HG02870 (cell line): Measurements from ENCODE around the gene ALDH7A1.
"Not testable (repeated sequence)": the region's sequence is repeated elsewhere in the genome, so short reads cannot be mapped to it uniquely, and the experiment has no call there.

Source experiments
- ATAC-seq: cut with Tn5 transposase; IDR thresholded peaks from one replicate; pipeline ENCODE4 v1.9.1; 2021; ENCODE audit warnings: mild to moderate bottlenecking, moderate library complexity; ENCODE audit not compliant: unreplicated experiment

ALDH7A1 gene

DNA sequence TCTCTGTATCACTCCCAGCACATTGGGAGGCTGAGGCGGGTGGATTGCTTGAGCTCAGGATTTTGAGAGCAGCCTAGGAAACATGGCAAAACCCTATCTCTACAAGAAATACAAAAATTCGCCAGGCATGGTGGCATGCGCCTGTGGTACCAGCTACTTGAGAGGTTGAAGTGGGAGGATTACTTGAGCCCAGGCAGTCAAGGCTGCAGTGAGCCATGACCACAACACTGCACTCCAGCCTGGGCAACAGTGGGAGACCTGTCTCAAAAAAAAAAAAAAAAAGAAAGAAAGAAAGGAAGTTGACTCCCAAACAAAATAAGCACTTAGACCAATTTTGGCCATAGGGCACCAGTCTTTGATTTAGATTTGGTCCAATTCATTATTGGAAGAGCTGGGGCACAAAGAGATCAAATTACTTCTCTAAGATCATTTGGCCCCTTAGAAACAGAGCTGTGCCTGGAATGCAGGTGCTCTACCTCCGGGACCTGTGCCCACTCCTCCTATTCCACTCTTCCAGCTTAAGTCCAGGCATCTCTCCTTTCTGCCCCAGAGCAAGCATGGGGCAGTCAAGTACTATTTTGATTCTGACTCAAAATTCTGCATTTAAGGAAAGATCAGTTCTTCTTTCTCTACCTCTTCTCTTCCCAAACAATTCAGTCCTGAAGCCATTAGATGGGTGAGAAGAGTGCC, 59.0 kb downstream of the ALDH7A1 start:
- no peak for ATAC-seq

DNA sequence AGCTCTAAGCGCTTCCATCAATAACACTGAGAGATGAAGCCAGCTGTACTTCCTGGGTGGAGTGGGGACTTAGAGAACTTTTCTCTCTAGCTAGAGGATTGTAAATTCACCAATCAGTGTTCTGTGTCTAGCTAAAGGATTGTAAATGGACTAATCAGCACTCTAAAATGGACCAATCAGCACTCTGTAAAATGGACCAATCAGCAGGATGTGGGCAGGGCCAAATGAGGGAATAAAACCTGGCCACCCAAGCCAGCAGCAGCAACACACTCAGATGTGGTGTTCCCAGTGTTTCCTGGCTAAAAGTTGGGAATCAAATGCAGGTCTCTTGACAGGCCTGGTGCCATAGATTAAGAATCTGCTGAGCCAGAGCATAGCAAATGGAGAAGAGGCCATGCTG, 60.5 kb downstream of the ALDH7A1 start:
- ATAC-seq, result no peak

DNA sequence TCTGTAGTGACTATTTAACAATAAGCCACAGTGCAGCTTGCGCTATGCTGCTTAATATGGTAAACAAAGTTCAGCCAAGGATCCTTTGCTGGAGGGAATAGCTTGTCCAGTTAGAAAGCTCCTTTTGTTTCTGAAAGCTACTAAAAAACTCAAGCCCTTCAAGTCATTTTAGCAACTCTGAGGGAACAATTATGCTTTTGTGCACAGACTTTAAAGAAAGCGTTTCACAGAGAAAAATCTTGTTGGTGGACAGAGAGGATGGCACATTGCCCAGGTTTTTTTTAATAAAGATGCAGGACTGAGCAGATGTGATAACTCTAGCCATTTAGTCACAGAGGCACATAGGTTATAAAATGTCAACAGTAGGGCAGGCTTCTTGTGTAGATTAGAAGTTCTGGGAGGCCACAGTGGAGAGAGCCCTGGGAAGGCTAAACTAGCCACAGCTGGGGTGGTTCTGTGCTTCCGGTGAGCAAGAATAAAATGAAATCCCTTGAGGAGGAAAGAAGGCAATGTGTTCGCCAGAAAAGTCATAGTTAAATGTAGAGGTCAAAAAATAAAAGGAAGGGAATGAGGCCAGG, 63.4 kb downstream of the ALDH7A1 start:
- ATAC-seq, result no peak

DNA sequence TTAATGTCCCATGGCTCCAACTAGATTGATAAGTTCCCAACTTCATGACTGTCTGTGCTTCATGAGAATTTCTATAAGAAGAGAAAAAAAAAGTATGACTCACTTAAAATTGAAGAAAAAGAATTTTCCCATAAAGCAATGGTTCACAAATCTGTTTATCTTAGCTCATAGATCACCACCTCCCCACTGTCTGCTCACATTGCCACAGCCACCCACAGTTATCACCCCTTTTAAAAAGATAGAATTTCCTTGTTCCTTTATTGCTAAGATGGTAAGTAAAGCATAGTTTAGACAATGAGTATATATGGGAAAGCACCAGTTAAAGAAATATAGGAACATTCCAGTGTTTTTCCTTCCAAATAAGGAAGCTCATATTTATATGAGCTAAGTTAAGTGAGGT, 67.1 kb downstream of the ALDH7A1 start:
- no peak for ATAC-seq

DNA sequence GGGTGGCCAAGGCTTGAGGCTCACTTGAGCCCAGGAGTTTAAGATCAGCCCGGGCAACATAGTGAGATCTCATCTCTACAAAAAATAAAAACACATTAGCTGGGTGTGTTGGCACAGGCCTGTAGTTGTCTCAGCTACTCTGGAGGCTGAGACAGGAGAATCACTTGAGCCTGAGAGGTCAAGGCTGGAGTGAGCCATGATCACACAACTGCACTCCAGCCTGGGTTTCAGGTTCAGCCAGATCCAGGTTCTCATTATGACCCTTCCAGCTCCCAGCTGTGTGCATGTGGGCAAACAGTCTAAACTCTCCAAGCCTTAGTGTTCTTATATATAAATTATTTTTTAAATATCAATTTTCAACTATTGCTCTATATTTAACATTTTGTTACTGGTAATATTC, 67.9 kb downstream of the ALDH7A1 start:
- ATAC-seq, result no peak

DNA sequence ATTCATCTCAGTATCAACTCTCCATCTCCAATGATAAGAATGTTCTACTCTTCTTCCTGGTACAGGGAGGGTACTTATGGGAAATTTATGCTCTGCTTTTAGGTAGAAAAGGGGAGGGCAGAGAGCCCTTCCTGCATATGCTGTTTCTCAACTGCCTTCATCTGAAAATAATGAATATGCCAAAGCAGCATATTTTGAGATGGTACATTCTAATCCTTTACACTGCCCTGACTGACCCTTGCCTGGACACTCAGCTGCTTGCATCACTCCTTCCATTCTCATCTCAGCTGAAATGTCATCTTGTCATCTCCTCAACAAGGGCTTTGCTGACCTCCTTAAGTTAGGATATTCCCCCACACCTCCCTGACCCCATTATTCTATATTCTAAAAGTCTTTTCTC, 68.5 kb downstream of the ALDH7A1 start:
- ATAC-seq, result no peak

DNA sequence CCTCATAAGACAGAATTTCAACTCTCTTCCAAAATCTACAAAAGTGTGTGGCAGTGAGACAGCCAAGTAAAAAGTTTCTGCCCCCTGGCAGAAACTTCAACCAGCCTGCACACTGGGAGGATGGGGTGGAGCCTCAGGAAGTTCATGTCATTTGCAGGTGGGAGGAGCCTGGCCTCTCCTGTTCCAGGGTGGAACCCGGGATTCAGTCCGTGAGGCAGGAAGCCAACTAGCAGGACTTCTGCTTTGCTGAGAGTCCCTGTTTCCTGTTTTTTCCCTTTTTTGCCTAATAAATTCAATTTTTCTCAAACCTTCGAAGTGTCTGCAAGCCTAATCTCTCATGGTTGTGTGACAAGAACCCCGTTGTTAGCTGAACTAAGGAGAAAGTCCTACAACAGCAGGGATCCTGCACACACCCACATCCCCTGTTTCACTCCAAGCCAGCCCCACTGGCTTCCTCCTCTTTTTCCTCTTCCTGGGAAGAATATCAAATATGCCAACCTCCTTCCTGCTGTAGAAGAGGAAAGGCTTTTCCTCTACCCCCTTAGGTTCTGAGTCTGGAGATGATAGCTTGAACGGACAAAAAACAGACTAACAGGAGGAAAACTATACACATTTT, 69.3 kb downstream of the ALDH7A1 start:
- no peak for ATAC-seq

DNA sequence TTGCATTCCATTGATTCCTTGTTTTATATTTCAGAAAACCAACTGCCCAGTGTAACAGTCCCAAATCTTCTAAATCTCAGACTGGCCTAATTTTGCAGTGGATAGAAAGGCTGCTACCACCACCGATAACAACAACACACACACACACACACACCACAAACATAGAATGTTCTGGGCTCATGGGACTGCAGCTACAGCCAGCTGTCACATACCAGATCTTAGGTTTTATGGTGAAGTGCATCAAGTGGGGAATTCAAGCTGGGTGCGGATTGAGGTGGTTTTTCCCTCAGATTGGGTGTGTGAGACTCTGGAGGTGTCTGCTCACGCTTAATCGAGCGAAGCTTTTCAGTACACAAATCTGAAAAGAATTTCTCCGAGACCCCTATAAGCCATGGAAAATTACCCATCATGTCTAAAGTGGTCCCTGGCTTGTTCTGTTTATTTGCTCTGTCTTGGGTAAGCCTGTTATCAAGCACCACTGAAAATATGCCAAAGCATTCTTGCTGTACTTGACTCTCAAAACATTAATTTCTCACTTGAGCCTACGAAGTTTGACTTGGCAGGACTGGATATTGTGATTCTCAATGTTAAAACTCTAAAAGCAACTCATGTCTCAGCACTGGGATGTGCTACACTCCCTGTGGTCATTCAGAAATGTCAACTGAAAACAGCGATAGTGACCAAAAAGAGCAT, 71.1 kb downstream of the ALDH7A1 start:
- no peak for ATAC-seq

DNA sequence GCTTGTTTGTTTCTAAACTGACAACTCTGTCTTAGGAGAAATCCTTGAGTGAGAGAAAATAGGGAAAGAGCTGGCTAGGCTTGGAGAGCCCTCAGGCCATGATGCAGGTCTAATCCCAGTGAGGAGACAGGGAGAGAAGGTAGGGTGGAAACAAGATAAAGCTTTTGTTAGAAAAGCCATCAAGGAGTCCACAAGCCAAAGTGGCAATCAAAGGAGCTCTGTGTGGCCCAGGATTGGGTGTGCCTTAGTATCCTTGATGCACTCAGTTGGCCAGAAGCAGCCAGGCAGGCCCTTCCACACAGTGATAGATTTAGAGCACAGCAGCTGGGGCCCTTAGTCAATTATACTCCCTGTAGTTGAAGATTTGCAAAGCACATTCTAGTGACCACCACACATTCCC, 73.9 kb downstream of the ALDH7A1 start:
- ATAC-seq, result no peak

DNA sequence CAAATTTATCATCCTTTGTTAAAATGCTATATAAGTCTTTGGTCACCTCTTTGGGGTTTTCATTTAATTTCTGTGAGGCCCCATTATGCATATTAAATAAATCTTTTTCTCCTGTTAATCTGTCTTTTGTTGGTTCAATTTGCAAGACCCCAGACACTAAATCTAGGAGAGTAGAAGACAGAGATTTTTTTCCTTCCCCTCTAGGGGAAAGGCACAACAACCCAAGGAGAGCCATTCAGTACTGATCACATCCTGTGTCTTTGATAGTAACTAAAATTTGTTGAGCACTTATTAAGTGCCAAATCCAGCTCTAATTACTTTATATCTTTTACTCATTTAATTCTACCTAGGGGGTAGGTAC, 74.4 kb downstream of the ALDH7A1 start:
- ATAC-seq, result no peak

DNA sequence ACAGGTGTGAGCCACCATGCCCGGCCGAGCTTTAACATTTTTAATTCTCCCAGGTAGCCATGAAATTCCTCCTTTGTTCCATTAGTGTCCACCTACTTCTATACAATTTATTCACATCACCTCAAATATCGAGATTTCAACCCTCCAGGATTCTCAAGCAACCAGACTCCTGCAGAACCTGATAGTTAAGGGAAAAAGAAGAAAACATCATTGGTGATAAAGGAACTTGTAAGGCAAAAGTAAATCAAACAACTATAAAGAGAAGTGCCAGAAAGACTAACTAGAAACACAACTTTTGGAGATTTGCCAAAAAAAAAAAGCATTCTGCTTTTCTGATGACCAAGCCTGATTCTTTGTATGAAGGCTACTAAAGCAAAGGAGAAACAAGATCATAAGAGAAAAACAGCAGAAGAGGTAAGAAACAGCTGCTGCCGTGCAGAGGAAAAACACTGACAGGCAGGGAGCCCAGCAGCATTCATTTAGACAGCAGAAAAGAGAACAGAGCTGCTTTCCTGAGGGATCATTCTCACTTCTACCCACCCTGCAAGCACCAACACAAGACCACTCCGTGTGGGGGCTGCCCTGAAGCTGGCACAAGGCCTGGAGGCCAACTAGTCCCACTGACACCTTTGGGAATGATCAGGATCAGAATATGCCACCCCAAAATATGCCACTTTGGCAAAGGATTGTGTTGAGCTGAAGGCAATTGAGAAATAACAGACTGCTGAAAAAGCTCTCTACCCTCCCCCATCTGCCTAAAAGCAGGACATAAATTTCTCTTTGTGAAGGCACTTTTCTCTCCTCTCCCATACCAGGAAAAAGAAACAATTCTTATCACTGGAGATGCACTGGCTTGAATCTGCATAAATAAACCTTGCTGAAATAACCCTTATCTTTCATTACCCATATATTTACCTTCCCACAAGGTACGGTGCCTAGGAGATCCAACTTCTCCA, 75.1 kb downstream of the ALDH7A1 start:
- ATAC-seq, result no peak

DNA sequence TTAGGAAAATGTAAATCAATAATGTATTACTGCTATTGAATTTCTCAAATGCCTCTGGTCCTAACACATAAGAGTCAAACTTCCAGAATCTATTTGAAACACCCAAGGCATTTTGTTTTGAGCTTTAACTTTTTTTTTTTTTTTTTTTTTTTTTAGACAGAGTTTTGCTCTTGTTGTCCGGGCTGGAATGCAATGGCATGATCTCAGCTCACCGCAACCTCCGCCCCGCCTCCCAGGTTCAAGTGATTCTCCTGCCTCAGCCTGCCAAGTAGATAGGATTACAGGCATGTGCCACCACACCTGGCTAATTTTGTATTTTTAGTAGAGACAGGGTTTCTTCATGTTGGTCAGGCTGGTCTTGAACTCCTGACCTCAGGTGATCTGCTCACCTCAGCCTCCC, 75.8 kb downstream of the ALDH7A1 start:
- not testable (repeated sequence) for ATAC-seq

DNA sequence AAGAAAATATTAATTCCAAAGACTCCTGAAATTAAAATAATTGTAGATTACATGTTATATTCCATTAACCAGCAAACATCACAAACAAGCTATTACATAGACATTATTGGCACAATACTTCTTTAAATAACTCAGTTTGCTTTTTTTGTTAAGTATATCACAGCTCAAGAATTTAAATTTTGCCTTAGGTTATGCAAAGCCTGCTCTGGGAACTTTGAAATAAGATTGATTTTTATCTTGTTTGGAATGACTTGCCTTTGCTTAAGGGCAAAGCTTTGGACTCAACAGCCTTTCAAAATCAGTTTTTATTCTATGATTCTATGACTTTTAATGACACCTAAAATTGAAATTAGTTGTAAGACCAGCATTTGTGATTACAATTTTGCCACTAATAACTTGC, 78.2 kb downstream of the ALDH7A1 start:
- ATAC-seq, result no peak

DNA sequence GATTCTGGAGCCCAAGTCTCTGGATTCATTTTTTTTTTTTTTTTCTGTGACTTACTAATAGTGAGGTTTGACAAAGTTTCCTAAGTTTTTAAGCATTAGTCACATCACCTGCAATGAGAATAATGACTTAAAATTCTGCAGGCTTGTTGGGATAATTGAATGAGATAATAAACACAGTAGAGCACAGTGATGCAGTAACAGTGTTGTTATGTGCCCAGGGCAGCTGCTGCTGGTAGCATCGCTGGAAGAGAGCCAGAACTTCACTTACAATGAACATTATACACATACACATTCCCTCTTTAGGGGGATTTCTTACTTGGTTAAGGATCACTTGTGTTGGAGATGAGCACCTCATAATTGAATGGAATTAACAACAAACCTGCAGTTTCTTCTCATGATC, 78.9 kb downstream of the ALDH7A1 start:
- ATAC-seq, result no peak

DNA sequence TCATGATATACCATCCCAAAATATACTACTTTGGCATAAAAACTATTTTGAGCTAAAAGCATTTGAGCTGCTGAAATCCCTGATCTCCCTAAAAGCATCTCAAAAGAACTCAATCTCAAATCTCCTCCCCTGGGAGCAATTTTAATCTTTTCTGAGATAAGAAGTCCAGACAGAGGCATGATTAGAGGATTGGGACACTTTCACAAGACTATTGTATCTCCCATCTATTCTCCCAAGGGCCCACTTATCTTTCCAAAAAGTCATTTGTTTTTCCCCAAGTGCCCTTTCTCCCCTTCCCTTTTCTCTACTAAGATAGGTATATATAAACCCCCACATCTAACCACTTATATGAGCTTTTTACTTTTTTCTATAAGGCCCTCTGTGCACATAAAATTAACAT, 79.7 kb downstream of the ALDH7A1 start:
- ATAC-seq, result no peak

DNA sequence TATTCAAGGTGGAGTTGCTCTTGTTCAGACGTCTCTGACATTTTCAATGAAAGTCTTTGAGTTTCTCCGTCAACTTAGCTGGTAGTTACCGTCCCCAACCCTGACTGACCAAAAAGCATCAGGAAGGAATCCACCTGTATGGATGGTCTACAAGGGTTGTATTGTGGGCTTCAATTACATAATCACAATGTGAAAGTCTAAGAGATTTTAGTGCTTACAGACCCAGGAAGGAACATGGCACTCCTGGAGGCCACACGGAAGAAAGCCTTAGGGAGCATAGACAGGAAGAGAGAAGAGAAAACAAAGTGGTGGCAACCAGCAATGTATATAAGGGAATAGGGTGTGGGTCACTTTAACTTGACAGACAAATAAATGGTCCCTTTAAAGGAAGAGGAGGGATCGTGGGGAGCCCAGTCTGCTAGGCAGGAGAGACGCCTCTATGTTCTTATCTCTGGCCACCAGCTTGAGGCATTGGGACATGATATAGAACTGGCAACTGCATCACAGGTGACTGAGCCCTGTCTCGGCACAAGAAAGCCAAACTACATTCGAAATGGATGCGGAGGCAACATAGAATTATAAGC, 80.4 kb downstream of the ALDH7A1 start:
- no peak for ATAC-seq

DNA sequence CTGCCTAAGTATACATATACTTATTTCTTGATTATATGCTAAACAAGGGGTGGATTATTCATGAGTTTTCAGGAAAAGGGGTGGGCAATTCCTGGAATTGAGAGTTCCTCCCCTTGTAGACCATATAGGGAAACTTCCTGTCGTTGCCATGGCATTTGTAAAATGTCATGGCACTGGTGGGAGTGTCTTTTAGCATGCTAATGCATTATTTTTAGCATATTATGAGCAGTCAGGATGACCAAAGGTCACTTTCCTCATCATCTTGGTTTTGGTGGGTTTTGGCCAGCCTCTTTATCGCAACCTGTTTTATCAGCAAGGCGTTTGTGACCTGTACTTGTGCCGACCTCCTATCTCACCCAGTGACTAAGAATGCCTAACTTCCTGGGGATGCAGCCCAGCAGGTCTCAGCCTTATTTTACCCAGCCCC, 80.9 kb downstream of the ALDH7A1 start:
- ATAC-seq, result no peak

DNA sequence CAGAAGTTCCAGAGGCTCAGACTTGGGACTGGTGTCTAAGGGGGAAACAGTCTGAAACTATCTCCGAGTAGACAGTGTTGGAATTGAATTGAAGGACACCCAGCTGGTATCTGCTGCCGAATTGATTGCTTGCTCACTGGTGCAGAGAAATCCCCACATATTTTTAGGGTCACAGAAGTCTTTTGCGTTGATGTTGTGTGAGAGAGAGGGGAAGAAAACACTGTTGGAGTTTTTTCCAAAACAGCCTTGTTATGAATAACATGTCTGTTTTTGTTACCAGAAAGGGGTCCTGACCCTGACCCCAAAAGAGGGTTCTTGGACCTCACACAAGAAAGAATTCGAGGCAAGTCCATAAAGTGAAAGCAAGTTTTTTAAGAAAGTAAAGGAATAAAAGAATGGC, 81.3 kb downstream of the ALDH7A1 start:
- no peak for ATAC-seq

DNA sequence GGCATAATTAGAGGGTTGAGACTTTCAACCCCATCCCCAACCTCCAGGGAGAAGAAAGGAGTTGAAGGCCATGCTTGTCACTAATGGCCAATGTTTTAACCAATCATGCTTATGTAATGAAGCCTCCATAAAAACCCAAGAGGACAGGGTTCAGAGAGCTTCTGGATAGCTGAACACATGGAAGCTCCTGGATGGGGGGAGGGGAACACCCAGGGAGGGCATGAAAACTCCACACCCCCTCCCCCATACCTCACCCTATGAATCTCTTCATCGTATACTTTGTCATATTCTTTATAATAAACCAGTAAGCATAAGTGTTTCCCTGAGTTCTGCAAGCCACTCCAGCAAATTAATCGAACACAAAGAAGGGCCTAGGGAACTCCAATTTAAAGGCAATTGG, 81.7 kb downstream of the ALDH7A1 start:
- no peak for ATAC-seq

DNA sequence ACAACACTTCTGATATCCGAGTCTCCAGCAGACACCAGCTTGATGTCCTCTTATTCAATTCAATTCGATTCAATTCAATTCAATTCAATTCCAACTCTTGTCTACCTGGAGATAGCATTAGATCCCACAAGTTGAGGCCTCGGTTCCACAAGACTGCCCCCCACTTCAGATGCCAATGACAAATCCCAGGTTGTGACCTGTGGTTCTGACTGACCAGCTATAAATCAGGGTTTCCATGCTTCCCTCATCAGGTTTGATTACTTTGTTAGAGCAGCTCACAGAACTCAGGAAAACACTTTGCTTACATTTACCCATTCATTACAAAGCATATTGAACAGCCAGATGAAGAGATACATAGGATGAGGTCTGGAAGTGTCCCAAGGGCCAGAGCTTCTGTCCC, 82.6 kb downstream of the ALDH7A1 start:
- ATAC-seq, result no peak

DNA sequence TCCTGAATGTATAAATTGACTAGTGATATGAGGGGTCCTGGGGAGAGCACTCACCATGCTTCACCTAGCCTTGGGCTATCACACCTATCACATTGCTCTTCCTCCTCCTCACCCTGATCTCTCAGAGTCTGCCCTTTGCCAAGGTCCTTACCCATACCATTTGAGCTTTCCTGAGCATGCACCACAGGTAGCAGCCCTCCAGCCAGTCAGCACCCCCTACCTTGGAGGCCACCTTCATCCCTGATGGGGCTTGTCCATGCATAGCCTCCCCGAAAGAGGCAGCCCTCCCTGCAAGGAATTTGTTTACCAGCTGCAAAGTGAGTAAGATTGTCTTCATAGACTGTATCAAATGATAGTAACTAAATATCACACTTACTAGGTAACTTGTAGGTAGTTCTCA, 83.1 kb downstream of the ALDH7A1 start:
- no peak for ATAC-seq
